ENCODE data around the gene AXL. TPM values are rescaled to one million over a fixed set of nuclear protein-coding genes. Genes with fewer than 3 reads are reported as not detected.

Gene AXL
- total and polyA plus RNA-seq, 2 of the 8 experiments (the other 6 are each of a cell fraction or from before 2014, with no cell fraction given): 35.3 to 51.0 TPM

GRCh38 chr19:41222240-41222639 is 3.2 kb downstream of the AXL start (continued):
- no peak for TF ChIP-seq E2F6 (IDR thresholded peaks at IDR 0.05)
- TF ChIP-seq ZNF274 (IDR thresholded peaks at IDR 0.05; ENCODE audit: borderline replicate concordance, extremely low read depth, low read length): no peak
- no peak for TF ChIP-seq TAF7 (optimal IDR thresholded peaks at IDR 0.05; ENCODE audit: borderline replicate concordance, low read depth, low read length)

Data from H1 (cell line).